ENCODE measurements around the gene PLIN4. TPM values are rescaled to one million over a fixed set of nuclear protein-coding genes. Genes with fewer than 3 reads are reported as not detected.

Gene PLIN4
- total and polyA plus RNA-seq, 9 donors: 1.4 to 4.5 (median 2.8) TPM

DNA sequence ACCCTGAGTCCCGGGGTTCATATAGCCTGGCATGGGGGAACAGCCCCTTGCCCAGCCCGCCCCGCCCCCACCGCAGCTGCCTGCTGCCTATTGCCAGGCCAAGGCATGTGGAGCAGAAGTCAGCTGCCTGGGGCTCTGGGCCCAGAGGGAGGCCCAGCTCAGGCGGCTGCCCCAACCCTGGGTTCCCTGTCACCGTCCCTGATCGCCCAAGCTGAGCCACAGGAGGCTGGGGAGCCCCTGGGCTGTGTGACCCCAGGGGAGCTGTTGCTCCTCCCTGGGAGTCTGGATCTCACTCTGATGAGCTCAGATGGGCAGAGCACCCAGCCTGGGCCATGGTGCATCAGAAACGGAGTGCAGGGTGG lies 1.4 kb downstream of the PLIN4 start:
- H3K9me3 ChIP-seq (replicated peaks; ENCODE audit: control insufficient read depth, low read depth, low read length): no peaks in the 10 kb centered on the region
- peak overlapping the region; percentile 84 for H3K27ac ChIP-seq (ENCODE audit: low read length)
- no peak overlapping the region for H3K4me3 ChIP-seq (ENCODE audit: low read length)
- peaks cover 36% of the 10 kb centered on the region for H3K4me1 ChIP-seq (ENCODE audit: control insufficient read depth, insufficient read depth, low read length)
- 56% methylated on average over 7 of the region's 8 CpGs for WGBS (ENCODE audit: insufficient coverage)
- peak; percentile 60 for DNase-seq
- no peaks in the 10 kb centered on the region for H3K36me3 ChIP-seq (ENCODE audit: control insufficient read depth, insufficient read depth, low read length)
- peaks cover 3% of the 10 kb centered on the region for H3K27me3 ChIP-seq (ENCODE audit: control insufficient read depth, insufficient read depth, low read length)

- H3K4me1 ChIP-seq (ENCODE audit: control insufficient read depth, insufficient read depth, low read length): peaks cover 36% of the 10 kb centered on the region
These were observed 1.9 kb downstream of the PLIN4 start for GRCh38 chr19:4516199-4516938.

GRCh38 chr19:4515732-4516131 lies 2.6 kb downstream of the PLIN4 start:
- 80% methylated on average over 1 of the region's 5 CpGs for WGBS (ENCODE audit: insufficient coverage)
- H3K9me3 ChIP-seq (replicated peaks; ENCODE audit: control insufficient read depth, low read depth, low read length): no peaks in the 10 kb centered on the region
- H3K4me1 ChIP-seq (ENCODE audit: control insufficient read depth, insufficient read depth, low read length): peaks cover 36% of the 10 kb centered on the region
- DNase-seq: no peak
- H3K27ac ChIP-seq (ENCODE audit: low read length): no peak overlapping the region
- no peak overlapping the region for H3K4me3 ChIP-seq (ENCODE audit: low read length)
- no peaks in the 10 kb centered on the region for H3K36me3 ChIP-seq (ENCODE audit: control insufficient read depth, insufficient read depth, low read length)
- H3K27me3 ChIP-seq (ENCODE audit: control insufficient read depth, insufficient read depth, low read length): no peaks in the 10 kb centered on the region

More at GRCh38 chr19:4516199-4516938, 1.9 kb downstream of the PLIN4 start:
- WGBS (ENCODE audit: insufficient coverage): 60% methylated on average over 10 of the region's 14 CpGs
- Histone ChIP-seq H3K27me3 (ENCODE audit: control insufficient read depth, insufficient read depth, low read length) (no peaks in the 10 kb centered on the region), H3K4me3 (ENCODE audit: low read length) (no peak overlapping the region), H3K9me3 (replicated peaks; ENCODE audit: control insufficient read depth, low read depth, low read length) (no peaks in the 10 kb centered on the region), H3K27ac (ENCODE audit: low read length) (peak overlapping the region; percentile 69), H3K36me3 (ENCODE audit: control insufficient read depth, insufficient read depth, low read length) (no peaks in the 10 kb centered on the region)
- DNase-seq: no peak

DNA sequence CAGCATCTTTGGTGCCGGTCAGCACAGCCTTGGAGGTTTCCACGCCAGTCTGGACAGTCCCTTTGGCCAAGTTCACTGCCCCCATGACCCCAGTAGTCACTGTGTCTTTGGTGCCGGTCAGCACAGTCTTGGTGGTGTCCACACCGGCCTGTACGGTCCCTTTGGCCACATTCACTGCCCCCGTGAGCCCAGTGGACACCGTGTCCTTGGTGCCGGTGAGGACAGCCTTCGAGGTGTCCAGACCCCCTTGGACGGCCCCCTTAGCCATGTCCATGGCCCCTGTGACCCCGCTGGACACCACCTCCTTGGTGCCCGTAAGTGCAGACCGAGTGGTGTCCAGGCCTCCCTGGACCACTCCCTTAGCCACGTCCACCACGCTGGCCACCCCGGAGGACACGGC lies 5.0 kb downstream of the PLIN4 start:
- Histone ChIP-seq H3K27me3 (ENCODE audit: control insufficient read depth, insufficient read depth, low read length) (no peaks in the 10 kb centered on the region), H3K4me1 (ENCODE audit: control insufficient read depth, insufficient read depth, low read length) (peaks cover 22% of the 10 kb centered on the region), H3K9me3 (replicated peaks; ENCODE audit: control insufficient read depth, low read depth, low read length) (no peaks in the 10 kb centered on the region), H3K27ac (ENCODE audit: low read length) (no peak overlapping the region), H3K36me3 (ENCODE audit: control insufficient read depth, insufficient read depth, low read length) (no peaks in the 10 kb centered on the region), H3K4me3 (ENCODE audit: low read length) (no peak overlapping the region)
- 90% methylated on average over 17 of the region's 17 CpGs for WGBS (ENCODE audit: insufficient coverage)
- DNase-seq: no peak

- peaks cover 10% of the 10 kb centered on the region for H3K4me1 ChIP-seq (ENCODE audit: control insufficient read depth, insufficient read depth, low read length)
- DNase-seq: no peak
- H3K36me3 ChIP-seq (ENCODE audit: control insufficient read depth, insufficient read depth, low read length): peaks cover 6% of the 10 kb centered on the region
- H3K9me3 ChIP-seq (replicated peaks; ENCODE audit: control insufficient read depth, low read depth, low read length): no peaks in the 10 kb centered on the region
- no peaks in the 10 kb centered on the region for H3K27me3 ChIP-seq (ENCODE audit: control insufficient read depth, insufficient read depth, low read length)
- H3K4me3 ChIP-seq (ENCODE audit: low read length): no peak overlapping the region
- no peak overlapping the region for H3K27ac ChIP-seq (ENCODE audit: low read length)
- WGBS (ENCODE audit: insufficient coverage): 89% methylated on average over 17 of the region's 17 CpGs
These were observed 6.2 kb downstream of the PLIN4 start for GRCh38 chr19:4512070-4512469.

GRCh38 chr19:4511300-4512054 lies 6.8 kb downstream of the PLIN4 start:
- no peak overlapping the region for H3K4me3 ChIP-seq (ENCODE audit: low read length)
- no peaks in the 10 kb centered on the region for H3K27me3 ChIP-seq (ENCODE audit: control insufficient read depth, insufficient read depth, low read length)
- no peak overlapping the region for H3K27ac ChIP-seq (ENCODE audit: low read length)
- 90% methylated on average over 26 of the region's 27 CpGs for WGBS (ENCODE audit: insufficient coverage)
- no peak for DNase-seq
- no peaks in the 10 kb centered on the region for H3K9me3 ChIP-seq (replicated peaks; ENCODE audit: control insufficient read depth, low read depth, low read length)
- peaks cover 4% of the 10 kb centered on the region for H3K4me1 ChIP-seq (ENCODE audit: control insufficient read depth, insufficient read depth, low read length)
- H3K36me3 ChIP-seq (ENCODE audit: control insufficient read depth, insufficient read depth, low read length): peaks cover 12% of the 10 kb centered on the region

DNA sequence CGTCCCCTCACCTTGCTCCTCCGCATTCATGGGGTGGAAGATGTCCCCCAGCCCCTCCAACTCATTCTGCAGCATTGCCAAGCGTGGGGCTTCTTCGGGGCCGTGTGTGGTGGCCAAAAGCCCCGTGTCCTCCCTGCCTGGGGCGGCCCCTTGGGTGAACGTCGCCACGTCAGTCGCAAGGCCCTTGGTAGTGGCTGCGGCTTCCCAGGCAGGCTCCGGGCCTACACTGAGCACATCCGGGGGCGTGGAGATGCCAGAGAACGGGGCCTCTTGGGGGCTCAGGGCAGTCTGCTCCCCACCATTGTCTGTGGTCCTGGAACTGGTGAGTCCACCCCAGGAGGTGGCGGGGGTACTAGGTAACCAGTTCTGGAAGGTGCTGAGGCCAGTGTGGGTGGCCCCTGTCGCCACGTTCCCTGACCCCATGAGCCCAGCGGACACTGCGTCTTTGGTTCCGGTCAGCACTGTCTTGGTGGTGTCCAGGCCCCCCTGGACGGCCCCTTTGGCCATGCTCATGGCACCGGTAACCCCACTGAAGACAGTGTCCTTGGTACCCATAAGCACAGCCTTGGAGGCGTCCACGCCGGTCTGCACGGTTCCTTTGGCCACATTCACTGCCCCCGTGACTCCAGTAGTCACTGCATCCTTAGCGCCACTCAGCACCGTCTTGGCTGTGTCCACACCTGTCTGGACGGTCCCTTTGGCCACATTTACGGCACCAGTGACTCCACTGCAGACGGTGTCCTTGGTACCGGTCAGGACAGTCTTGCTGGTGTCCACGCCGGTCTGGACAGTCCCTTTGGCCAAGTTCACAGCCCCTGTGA lies 7.6 kb downstream of the PLIN4 start:
- Histone ChIP-seq H3K27me3 (ENCODE audit: control insufficient read depth, insufficient read depth, low read length) (no peaks in the 10 kb centered on the region), H3K4me1 (ENCODE audit: control insufficient read depth, insufficient read depth, low read length) (no peaks in the 10 kb centered on the region)
- WGBS (ENCODE audit: insufficient coverage): 81% methylated on average over 36 of the region's 37 CpGs

DNA sequence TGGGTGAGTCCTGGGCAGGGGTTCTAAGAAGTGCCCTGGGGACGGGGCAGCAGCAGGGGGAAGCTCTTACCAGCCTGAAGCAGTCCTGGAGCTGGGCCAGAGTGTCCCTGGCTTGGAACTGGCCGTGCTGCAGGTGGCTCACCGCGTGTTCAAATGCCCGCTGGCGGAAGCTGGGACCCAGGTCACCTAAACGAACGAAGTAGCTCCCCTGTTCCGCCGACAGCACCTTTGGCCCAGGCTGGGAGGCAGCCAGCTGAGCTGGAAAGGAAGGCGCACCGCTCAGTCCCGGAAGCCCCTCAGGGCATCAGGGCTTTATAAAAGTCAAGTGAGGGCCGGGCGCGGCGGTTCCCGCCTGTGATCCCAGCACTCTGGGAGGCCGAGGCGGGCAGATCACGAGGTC lies 9.6 kb downstream of the PLIN4 start:
- H3K4me1 ChIP-seq (ENCODE audit: control insufficient read depth, insufficient read depth, low read length): peaks cover 16% of the 10 kb centered on the region
- no peaks in the 10 kb centered on the region for H3K9me3 ChIP-seq (replicated peaks; ENCODE audit: control insufficient read depth, low read depth, low read length)
- H3K36me3 ChIP-seq (ENCODE audit: control insufficient read depth, insufficient read depth, low read length): peaks cover 33% of the 10 kb centered on the region
- WGBS (ENCODE audit: insufficient coverage): 88% methylated on average over 13 of the region's 21 CpGs
- no peak overlapping the region for H3K4me3 ChIP-seq (ENCODE audit: low read length)
- H3K27me3 ChIP-seq (ENCODE audit: control insufficient read depth, insufficient read depth, low read length): no peaks in the 10 kb centered on the region
- no peak overlapping the region for H3K27ac ChIP-seq (ENCODE audit: low read length)
- no peak for DNase-seq

More for the DNA sequence above, 7.6 kb downstream of the PLIN4 start:
- no peak for DNase-seq
- Histone ChIP-seq H3K4me3 (ENCODE audit: low read length) (no peak overlapping the region), H3K9me3 (replicated peaks; ENCODE audit: control insufficient read depth, low read depth, low read length) (no peaks in the 10 kb centered on the region), H3K27ac (ENCODE audit: low read length) (no peak overlapping the region), H3K36me3 (ENCODE audit: control insufficient read depth, insufficient read depth, low read length) (peaks cover 20% of the 10 kb centered on the region)

GRCh38 chr19:4507804-4508203 lies 10.5 kb downstream of the PLIN4 start:
- 73% methylated on average over 16 of the region's 17 CpGs for WGBS (ENCODE audit: insufficient coverage)
- Histone ChIP-seq H3K9me3 (replicated peaks; ENCODE audit: control insufficient read depth, low read depth, low read length) (no peaks in the 10 kb centered on the region), H3K4me1 (ENCODE audit: control insufficient read depth, insufficient read depth, low read length) (peaks cover 25% of the 10 kb centered on the region), H3K27ac (ENCODE audit: low read length) (no peak overlapping the region), H3K4me3 (ENCODE audit: low read length) (no peak overlapping the region), H3K27me3 (ENCODE audit: control insufficient read depth, insufficient read depth, low read length) (no peaks in the 10 kb centered on the region), H3K36me3 (ENCODE audit: control insufficient read depth, insufficient read depth, low read length) (peaks cover 41% of the 10 kb centered on the region)
- DNase-seq: no peak

- peaks cover 48% of the 10 kb centered on the region for H3K36me3 ChIP-seq (ENCODE audit: control insufficient read depth, insufficient read depth, low read length)
- DNase-seq: no peak
- no peak overlapping the region for H3K27ac ChIP-seq (ENCODE audit: low read length)
- no peaks in the 10 kb centered on the region for H3K27me3 ChIP-seq (ENCODE audit: control insufficient read depth, insufficient read depth, low read length)
- peaks cover 27% of the 10 kb centered on the region for H3K4me1 ChIP-seq (ENCODE audit: control insufficient read depth, insufficient read depth, low read length)
- no peaks in the 10 kb centered on the region for H3K9me3 ChIP-seq (replicated peaks; ENCODE audit: control insufficient read depth, low read depth, low read length)
- 72% methylated on average over 11 of the region's 12 CpGs for WGBS (ENCODE audit: insufficient coverage)
- no peak overlapping the region for H3K4me3 ChIP-seq (ENCODE audit: low read length)
These were observed 11.2 kb downstream of the PLIN4 start for GRCh38 chr19:4507150-4507452.

Measured in muscle of leg (tissue), 11 donors.